HL-60 (cell line): Measurements from ENCODE around the gene UBXN11.

Experiments used
- CTCF ChIP-seq: IDR thresholded peaks from one replicate; pipeline ENCODE4 v1.5.1; 2011; ENCODE audit warnings: low read length, control low read depth, inconsistent platforms; ENCODE audit not compliant: insufficient read depth
- GABPA ChIP-seq: IDR thresholded peaks from 2 replicates; pipeline ENCODE4 v1.6.1; 2012; ENCODE audit warnings: low read depth
- POLR2AphosphoS5 ChIP-seq: IDR thresholded peaks from 2 replicates; pipeline ENCODE4 v1.6.1; 2012; ENCODE audit warnings: low read depth

DNA sequence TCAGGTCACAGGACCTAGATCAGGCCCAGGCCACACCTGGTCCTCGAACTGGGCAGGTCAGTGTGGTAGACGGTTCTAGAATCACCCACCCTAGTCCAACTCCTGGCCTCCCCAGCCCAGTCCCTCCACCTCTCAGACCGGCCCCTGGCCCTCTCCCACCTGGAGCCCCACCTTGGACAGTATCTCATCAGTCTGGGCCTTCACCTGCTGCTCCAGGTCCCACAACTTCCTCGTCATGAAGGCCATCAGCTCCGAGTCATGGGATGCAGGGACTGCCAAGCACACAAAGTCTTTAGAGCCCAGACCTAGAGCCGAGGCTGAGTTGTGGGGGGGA is 8.7 kb downstream of the UBXN11 start:
- TF ChIP-seq CTCF (no peak), POLR2AphosphoS5 (no peak), GABPA (no peak)
